ENCODE measurements around the gene CCDC6. TPM values are rescaled to one million over a fixed set of nuclear protein-coding genes. Genes with fewer than 3 reads are reported as not detected.
"Not testable (repeated sequence)": the region's sequence is repeated elsewhere in the genome, so short reads cannot be mapped to it uniquely, and the experiment has no call there.

The CCDC6 gene
- total and polyA plus RNA-seq, 3 donors from 2014 or later: 21.1 to 52.2 (median 41.7) TPM

GRCh38 chr10:59745163-59745650 is 161.1 kb downstream of the CCDC6 start:
- intact Hi-C loops (cut with DNase I; ENCODE audit: low total_unique reads): no loop called here
- no peaks in the 10 kb centered on the region for H3K9me3 ChIP-seq
- H3K36me3 ChIP-seq (ENCODE audit: low read depth, missing control alignments): no peaks in the 10 kb centered on the region
- WGBS, 2 donors: 66 to 72% methylated on average over 2 of the region's 2 CpGs
- no peak overlapping the region for H3K4me3 ChIP-seq
- H3K27ac ChIP-seq: no peak overlapping the region
- no peaks in the 10 kb centered on the region for H3K27me3 ChIP-seq
- TF ChIP-seq CTCF (IDR thresholded peaks at IDR 0.05) (no peak), POLR2A (IDR thresholded peaks at IDR 0.05) (no peak)
- H3K4me1 ChIP-seq: no peaks in the 10 kb centered on the region
- DNase-seq: no peak

GRCh38 chr10:59744762-59745161 is 161.6 kb downstream of the CCDC6 start:
- intact Hi-C loops (cut with DNase I; ENCODE audit: low total_unique reads); H3K27me3 ChIP-seq; H3K4me1 ChIP-seq; H3K27ac ChIP-seq; H3K36me3 ChIP-seq (ENCODE audit: low read depth, missing control alignments); DNase-seq; H3K9me3 ChIP-seq; H3K4me3 ChIP-seq: not testable (repeated sequence)
- WGBS, 2 donors: 24 to 32% methylated on average over 6 of the region's 6 CpGs

- 72% methylated on average over 26 of the region's 32 CpGs; no CpG with 5 or more reads in 1 of the 2 donors for WGBS, 2 donors
- intact Hi-C loops (cut with DNase I; ENCODE audit: low total_unique reads): not testable (repeated sequence)
Observed at GRCh38 chr10:59744156-59744555, 162.2 kb downstream of the CCDC6 start.

GRCh38 chr10:59741583-59741982 is 164.8 kb downstream of the CCDC6 start:
- Histone ChIP-seq H3K36me3 (ENCODE audit: low read depth, missing control alignments) (no peaks in the 10 kb centered on the region), H3K27me3 (no peaks in the 10 kb centered on the region), H3K27ac (no peak overlapping the region), H3K4me3 (no peak overlapping the region), H3K9me3 (no peaks in the 10 kb centered on the region), H3K4me1 (no peaks in the 10 kb centered on the region)
- intact Hi-C loops (cut with DNase I; ENCODE audit: low total_unique reads): no loop called here
- 88 to 90% methylated on average over 5 of the region's 5 CpGs for WGBS, 2 donors
- no peak for DNase-seq
- TF ChIP-seq CTCF (IDR thresholded peaks at IDR 0.05): no peak
- TF ChIP-seq POLR2A (IDR thresholded peaks at IDR 0.05): no peak

More at GRCh38 chr10:59744156-59744555, 162.2 kb downstream of the CCDC6 start:
- not testable (repeated sequence) for H3K9me3 ChIP-seq; H3K27me3 ChIP-seq; H3K27ac ChIP-seq; DNase-seq; H3K36me3 ChIP-seq (ENCODE audit: low read depth, missing control alignments); H3K4me1 ChIP-seq
- peak overlapping the region in 1 of 2 donors; percentile 26 for H3K4me3 ChIP-seq

GRCh38 chr10:59741048-59741447 is 165.3 kb downstream of the CCDC6 start:
- H3K27me3 ChIP-seq: no peaks in the 10 kb centered on the region
- H3K4me3 ChIP-seq: no peak overlapping the region
- no peaks in the 10 kb centered on the region for H3K9me3 ChIP-seq
- no peak for TF ChIP-seq POLR2A (IDR thresholded peaks at IDR 0.05)
- no peak for TF ChIP-seq CTCF (IDR thresholded peaks at IDR 0.05)
- no peaks in the 10 kb centered on the region for H3K4me1 ChIP-seq
- no peak for DNase-seq
- H3K27ac ChIP-seq: no peak overlapping the region
- H3K36me3 ChIP-seq (ENCODE audit: low read depth, missing control alignments): no peaks in the 10 kb centered on the region
- intact Hi-C loops (cut with DNase I; ENCODE audit: low total_unique reads): no loop called here

Other genes starting within 250 kb of the CCDC6 start
- gene SLC16A9, start 196.7 kb downstream of the CCDC6 start, total RNA-seq: 1 to 10 TPM; 3.8 to 4.0 TPM
- gene SLC16A9, start 196.7 kb downstream of the CCDC6 start, polyA plus RNA-seq (ENCODE audit: insufficient read depth, low read depth, low replicate concordance): 9.8 TPM
- not detected for gene MRLN, start 153.1 kb downstream of the CCDC6 start, total RNA-seq
- gene MRLN, start 153.1 kb downstream of the CCDC6 start, polyA plus RNA-seq (ENCODE audit: insufficient read depth, low read depth, low replicate concordance): 1.4 TPM

Measured in testis (tissue), 3 donors.